GM10266 (cell line): ENCODE data around the gene TM4SF20.

Experiments used
- DNase-seq: peaks from one replicate; pipeline ENCODE4 v3.0.0; 2012; ENCODE audit errors: extremely low spot score
- TF ChIP-seq, protein P1 (sequence below): IDR thresholded peaks from 2 replicates; pipeline ENCODE4 v1.5.1; 2012; ENCODE audit warnings: mild to moderate bottlenecking, low read depth; ENCODE audit not compliant: control insufficient read depth, insufficient read depth; ENCODE audit errors: missing control alignments

Gene TM4SF20

GRCh38 chr2:227341553-227341952 is 37.6 kb downstream of the TM4SF20 start:
- no peak for DNase-seq
- TF ChIP-seq, protein P1, sequence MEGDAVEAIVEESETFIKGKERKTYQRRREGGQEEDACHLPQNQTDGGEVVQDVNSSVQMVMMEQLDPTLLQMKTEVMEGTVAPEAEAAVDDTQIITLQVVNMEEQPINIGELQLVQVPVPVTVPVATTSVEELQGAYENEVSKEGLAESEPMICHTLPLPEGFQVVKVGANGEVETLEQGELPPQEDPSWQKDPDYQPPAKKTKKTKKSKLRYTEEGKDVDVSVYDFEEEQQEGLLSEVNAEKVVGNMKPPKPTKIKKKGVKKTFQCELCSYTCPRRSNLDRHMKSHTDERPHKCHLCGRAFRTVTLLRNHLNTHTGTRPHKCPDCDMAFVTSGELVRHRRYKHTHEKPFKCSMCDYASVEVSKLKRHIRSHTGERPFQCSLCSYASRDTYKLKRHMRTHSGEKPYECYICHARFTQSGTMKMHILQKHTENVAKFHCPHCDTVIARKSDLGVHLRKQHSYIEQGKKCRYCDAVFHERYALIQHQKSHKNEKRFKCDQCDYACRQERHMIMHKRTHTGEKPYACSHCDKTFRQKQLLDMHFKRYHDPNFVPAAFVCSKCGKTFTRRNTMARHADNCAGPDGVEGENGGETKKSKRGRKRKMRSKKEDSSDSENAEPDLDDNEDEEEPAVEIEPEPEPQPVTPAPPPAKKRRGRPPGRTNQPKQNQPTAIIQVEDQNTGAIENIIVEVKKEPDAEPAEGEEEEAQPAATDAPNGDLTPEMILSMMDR, result no peak

GRCh38 chr2:227340106-227340505 is 39.0 kb downstream of the TM4SF20 start:
- TF ChIP-seq, protein P1, result no peak
- DNase-seq, result no peak

DNA sequence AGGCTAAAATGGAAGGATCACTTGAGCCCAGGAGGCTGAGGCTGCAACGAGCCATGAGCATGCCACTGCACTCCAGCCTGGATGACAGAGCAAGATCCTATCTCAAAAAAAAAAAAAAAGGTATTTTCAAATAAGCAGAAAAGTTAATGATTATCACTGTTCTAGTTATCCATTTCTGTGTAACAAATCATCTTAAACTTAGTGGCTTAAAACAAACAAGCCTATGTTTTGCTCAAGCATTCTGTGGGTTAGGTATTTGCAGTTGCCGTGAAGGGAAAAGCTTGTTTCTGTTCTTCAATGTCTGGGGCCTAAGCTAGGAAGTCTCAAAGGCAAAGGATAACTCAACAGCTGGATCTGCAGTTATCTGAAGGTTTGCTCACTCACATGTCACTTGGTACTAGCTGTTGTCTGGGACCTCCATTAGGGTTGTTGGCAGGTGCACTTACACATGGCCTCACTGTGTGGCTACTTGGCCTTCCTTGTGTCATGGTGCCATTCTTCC is 40.0 kb downstream of the TM4SF20 start:
- no peak for DNase-seq

DNA sequence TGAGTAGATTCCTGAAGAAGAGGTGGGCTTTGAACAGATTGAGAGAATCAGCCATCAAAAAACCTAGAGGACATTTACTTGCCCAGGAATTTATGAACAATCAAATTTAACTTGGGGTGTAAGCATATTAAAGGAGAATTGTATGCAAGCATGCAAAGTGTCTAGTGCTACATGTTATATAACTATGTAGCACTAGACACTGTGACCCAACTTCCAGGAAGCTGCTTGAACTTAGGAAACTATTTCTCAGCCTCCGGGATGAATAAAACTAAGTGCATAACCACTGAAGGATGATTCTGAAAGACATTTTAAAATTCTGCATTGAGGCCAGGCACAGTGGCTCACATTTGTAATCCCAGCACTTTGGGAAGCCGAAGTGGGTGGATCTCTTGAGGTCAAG is 41.7 kb downstream of the TM4SF20 start:
- TF ChIP-seq, protein P1, result no peak

More for the DNA sequence above, 40.0 kb downstream of the TM4SF20 start:
- TF ChIP-seq, protein P1, result no peak

DNA sequence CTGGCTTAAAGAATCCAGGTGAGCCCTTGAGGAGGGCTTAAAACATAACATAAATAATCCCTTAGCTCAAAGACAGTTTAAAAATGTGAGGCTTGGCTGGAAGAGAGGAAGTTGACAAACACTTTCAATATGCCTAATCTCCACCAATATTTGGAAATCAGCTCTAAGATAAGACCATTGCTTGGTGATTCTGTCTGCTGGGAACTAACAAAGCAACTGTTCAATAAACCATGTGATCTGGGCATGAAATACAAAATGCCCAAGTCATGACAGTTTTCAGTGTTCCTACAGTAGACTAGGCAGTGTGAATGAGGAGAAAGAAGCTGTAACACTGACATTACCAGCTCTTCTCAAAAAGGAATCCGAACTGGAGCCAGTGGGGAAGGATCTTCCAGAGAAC is 43.4 kb downstream of the TM4SF20 start:
- no peak for DNase-seq
- TF ChIP-seq, protein P1, result no peak

More for the DNA sequence above, 41.7 kb downstream of the TM4SF20 start:
- DNase-seq, result no peak

- no peak for DNase-seq
- TF ChIP-seq, protein P1, result no peak
Measured at GRCh38 chr2:227326783-227327182, 52.3 kb downstream of the TM4SF20 start.

DNA sequence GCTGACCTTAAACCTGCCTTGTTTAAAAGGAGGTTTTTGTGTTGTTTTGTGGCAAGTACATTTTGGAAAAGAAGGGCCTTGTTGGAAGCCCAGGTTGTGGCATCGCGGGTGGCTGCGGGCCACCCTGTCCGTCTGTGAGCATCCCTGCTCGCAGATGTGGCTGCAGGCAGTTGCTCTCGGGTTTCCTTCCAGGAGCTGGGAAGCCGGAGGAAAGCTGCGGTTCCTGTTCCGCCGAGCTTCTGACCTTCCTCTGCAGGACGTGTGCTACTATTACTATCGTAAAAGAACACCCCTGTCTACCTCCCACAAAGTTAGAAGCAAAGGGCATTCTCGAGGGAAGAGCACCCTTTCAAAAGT is 53.3 kb downstream of the TM4SF20 start:
- TF ChIP-seq, protein P1, result no peak
- DNase-seq, result peak; percentile 26
